Parathyroid adenoma (tissue), 2 donors: ENCODE data around the gene LY6G5C.

Source experiments
- H2AFZ ChIP-seq: fragments of 300-600 bp; sonication (generic); one replicate; pipeline ENCODE4 v1.7.0; 2017; ENCODE audit warnings: antibody characterized with exemption, mild to moderate bottlenecking
- H3K27ac ChIP-seq: fragments of 300-600 bp; sonication (generic); one replicate; pipeline ENCODE4 v1.7.0; 2017
- H3K27me3 ChIP-seq: fragments of 300-600 bp; sonication (generic); one replicate; pipeline ENCODE4 v1.7.0; 2017; ENCODE audit warnings: low read length; ENCODE audit not compliant: control insufficient read depth, insufficient read depth
- H3K36me3 ChIP-seq: fragments of 300-600 bp; sonication (generic); one replicate; pipeline ENCODE4 v1.7.0; 2017; ENCODE audit warnings: low read length; ENCODE audit not compliant: control insufficient read depth, insufficient read depth
- H3K4me1 ChIP-seq: fragments of 300-600 bp; sonication (generic); one replicate; pipeline ENCODE4 v1.7.0; 2017; ENCODE audit warnings: control low read depth
- H3K4me2 ChIP-seq: fragments of 300-600 bp; sonication (generic); one replicate; pipeline ENCODE4 v1.7.0; 2017; ENCODE audit warnings: low read length
- H3K4me3 ChIP-seq: fragments of 300-600 bp; sonication (generic); one replicate; pipeline ENCODE4 v1.7.0; 2017; ENCODE audit warnings: low read depth, low read length
- H3K79me2 ChIP-seq: fragments of 300-600 bp; sonication (generic); one replicate; pipeline ENCODE4 v1.7.0; 2017; ENCODE audit warnings: control low read depth
- H3K9ac ChIP-seq: fragments of 300-600 bp; sonication (generic); one replicate; pipeline ENCODE4 v1.7.0; 2017; ENCODE audit warnings: mild to moderate bottlenecking
- H3K9me3 ChIP-seq: fragments of 300-600 bp; sonication (generic); one replicate; pipeline ENCODE4 v1.7.0; 2017; ENCODE audit warnings: low read length; ENCODE audit not compliant: control insufficient read depth
- TF ChIP-seq, protein P1 (sequence below): fragments of 300-600 bp; sonication (generic); IDR thresholded peaks from one replicate; pipeline ENCODE4 v1.7.0; 2017; ENCODE audit warnings: antibody characterized with exemption, mild to moderate bottlenecking
- donor health status: primary hyperparathyroidism.

Gene LY6G5C

DNA sequence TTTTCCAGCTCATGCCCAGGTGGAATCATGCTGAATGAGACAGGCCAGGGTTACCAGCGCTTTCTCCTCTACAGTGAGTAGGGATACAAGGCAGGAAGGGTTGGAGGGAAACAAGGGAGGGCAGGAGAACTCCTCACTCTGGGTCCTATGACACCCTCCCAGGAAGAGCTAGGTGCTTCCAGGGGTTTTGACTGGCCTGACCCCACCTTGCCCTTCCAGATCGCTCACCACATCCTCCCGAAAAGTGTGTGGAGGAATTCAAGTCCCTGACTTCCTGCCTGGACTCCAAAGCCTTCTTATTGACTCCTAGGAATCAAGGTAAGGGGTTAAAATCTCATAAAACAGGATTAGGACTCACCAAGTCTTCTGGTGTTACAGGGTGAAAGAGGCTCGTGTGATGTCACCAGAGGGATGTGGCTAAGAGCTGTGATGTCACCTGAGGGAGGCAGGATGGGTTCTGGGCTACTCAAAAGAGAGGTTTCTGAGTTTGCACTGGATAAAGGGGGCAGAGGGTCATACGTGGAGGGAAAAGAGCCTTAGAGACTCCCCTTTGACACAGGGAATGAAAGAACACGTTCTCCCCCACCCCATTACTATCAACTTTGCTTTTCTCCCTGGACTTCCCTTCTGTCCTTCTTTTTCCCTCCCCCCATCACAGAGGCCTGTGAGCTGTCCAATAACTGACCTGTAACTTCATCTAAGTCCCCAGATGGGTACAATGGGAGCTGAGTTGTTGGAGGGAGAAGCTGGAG lies 23.3 kb downstream of the LY6G5C start:
- Histone ChIP-seq H3K27me3 (no peaks in the 10 kb centered on the region), H3K4me3 (no peak overlapping the region), H3K4me2 (no peak overlapping the region), H3K9me3 (no peaks in the 10 kb centered on the region), H3K27ac (no peak overlapping the region), H3K9ac (no peak overlapping the region), H2AFZ (no peak overlapping the region), H3K4me1 (peaks cover 12% of the 10 kb centered on the region), H3K36me3 (no peaks in the 10 kb centered on the region), H3K79me2 (peaks cover 29% of the 10 kb centered on the region)
- TF ChIP-seq, protein P1, sequence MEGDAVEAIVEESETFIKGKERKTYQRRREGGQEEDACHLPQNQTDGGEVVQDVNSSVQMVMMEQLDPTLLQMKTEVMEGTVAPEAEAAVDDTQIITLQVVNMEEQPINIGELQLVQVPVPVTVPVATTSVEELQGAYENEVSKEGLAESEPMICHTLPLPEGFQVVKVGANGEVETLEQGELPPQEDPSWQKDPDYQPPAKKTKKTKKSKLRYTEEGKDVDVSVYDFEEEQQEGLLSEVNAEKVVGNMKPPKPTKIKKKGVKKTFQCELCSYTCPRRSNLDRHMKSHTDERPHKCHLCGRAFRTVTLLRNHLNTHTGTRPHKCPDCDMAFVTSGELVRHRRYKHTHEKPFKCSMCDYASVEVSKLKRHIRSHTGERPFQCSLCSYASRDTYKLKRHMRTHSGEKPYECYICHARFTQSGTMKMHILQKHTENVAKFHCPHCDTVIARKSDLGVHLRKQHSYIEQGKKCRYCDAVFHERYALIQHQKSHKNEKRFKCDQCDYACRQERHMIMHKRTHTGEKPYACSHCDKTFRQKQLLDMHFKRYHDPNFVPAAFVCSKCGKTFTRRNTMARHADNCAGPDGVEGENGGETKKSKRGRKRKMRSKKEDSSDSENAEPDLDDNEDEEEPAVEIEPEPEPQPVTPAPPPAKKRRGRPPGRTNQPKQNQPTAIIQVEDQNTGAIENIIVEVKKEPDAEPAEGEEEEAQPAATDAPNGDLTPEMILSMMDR, result no peak

DNA sequence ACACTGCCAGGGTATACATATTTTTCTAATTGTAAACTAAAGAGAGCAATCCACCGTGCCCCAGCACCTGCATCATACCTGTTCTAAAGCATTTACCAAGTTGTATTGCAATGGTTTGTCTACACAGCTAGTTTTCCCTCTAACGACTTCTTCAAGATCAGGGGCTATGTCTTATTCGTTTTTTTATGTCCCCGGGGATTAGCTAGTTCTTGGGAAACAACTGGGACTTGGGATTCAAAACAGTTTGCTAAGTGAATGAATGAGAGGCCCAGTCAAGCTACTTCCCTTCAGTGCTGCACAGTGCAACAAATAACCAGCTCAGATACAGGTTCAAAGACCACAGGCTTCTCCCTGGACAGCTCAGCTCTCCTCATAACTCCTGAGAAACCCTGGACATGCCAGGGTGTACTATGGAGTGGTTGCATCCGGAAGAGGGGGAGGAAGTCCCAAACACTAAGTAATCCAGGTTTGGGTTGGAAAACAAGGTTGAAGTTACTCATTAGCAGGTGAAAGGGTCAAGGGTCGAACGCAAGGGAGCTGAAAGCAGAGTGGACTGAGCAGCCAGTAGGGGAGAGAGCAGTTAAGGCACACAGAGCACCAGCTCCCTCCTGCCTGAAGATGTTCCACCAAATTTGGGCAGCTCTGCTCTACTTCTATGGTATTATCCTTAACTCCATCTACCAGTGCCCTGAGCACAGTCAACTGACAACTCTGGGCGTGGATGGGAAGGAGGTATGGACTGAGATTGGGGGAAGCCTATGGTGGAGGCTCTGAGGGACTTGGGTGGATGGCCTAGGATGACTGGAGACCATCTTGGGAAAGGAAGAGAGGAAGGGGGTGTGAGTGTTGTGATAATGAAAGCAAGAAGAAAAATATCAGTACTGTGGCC lies 25.3 kb downstream of the LY6G5C start, which contains the start of gene APOM:
Gene APOM, plus strand, starts transcription at position 546 of the 889 bp plus-strand sequence. Its CDS starts 73 bp downstream, at position 619.
- Histone ChIP-seq H3K9ac (no peak within 1 kb of the TSS), H3K4me1 (peaks cover 16% of the 10 kb centered on the region), H3K9me3 (no peaks in the 10 kb centered on the region), H2AFZ (no peak within 1 kb of the TSS), H3K4me2 (no peak within 1 kb of the TSS), H3K36me3 (no peaks in the 10 kb centered on the region), H3K79me2 (peaks cover 37% of the 10 kb centered on the region), H3K4me3 (no peak within 1 kb of the TSS), H3K27me3 (no peaks in the 10 kb centered on the region), H3K27ac (no peak within 1 kb of the TSS)
- TF ChIP-seq, protein P1, result no peak

DNA sequence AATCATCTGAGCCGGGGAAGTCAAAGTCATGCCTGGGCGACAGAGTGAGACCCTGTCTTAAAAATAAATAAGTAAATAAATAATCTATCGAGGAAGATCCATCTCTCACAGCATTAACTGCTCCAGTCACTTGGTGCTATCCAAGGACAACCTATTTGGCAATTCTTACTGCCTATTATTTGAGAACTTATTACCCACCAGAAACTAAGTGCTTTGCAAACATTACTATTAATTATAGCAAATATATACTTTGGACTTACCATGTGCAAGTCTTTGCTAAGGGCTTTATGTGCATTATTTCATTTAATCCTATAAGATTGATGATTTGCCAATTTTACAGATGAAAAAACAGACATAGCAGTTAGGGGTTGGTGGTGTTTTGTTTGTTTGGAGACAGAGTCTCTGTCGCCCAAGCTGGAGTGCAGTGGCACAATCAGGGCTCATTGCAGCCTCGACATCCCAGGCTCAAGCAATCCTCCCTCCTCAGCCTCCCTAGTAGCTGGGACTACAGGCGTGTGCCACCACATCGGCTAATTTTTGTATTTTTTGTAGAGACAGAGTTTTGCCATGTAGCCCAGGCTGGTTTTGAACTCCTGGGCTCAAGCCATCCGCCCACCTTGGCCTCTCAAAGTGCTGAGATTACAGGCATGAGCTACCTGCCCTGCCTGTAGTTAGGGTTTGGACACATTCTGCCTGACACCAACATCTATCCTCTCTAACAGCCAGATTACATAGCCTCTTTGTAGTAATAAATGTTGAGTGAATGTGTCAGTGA lies 26.1 kb downstream of the LY6G5C start:
- peaks cover 31% of the 10 kb centered on the region for H3K79me2 ChIP-seq
- H3K4me3 ChIP-seq, result no peak overlapping the region
- H3K27me3 ChIP-seq, result no peaks in the 10 kb centered on the region
- no peak overlapping the region for H2AFZ ChIP-seq
- TF ChIP-seq, protein P1, result no peak
- H3K27ac ChIP-seq, result no peak overlapping the region
- no peaks in the 10 kb centered on the region for H3K36me3 ChIP-seq
- H3K9me3 ChIP-seq, result no peaks in the 10 kb centered on the region
- no peak overlapping the region for H3K4me2 ChIP-seq
- peaks cover 16% of the 10 kb centered on the region for H3K4me1 ChIP-seq
- no peak overlapping the region for H3K9ac ChIP-seq

DNA sequence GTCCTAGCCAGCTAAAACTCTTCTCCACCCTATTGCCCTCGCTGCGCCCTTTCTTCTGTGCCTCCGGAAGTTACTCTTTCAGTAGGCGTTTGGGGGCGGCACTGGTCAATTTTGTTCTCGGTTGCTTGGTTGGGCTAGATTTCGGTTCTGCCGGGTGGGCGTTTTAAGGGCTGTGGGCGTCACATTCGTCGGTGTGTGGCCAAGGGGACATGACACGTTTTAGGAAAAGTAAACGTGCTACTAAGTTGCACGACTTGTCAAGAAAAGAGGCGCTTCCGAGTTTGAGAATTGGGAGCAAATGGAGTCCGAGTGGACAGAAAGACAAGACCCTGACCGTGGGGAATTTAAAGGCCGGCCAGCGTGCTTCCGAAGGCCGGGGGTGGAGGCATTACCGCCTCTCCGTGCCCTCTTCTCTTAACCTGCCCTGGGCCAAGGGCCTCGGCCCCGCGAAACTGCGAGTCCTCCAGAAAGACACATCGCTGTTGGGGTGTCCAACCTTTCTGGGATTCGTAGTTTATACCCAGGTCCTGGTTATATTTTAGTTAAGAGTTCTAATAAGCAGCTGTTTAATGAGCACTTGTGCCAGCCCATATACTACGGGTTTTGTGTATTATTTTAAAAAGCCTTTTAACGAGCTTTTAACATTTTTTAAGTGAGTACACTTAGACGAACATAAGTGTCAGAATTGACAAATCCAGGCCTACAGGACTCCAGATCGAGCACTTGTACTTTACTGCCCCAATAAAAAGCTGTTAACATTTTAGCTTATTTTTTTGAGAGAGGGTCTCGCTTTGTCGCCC lies 27.7 kb downstream of the LY6G5C start:
- peaks cover 12% of the 10 kb centered on the region for H3K4me1 ChIP-seq
- TF ChIP-seq, protein P1, result no peak

More for the DNA sequence above, 27.7 kb downstream of the LY6G5C start:
- Histone ChIP-seq H3K27me3 (no peaks in the 10 kb centered on the region), H3K9me3 (no peaks in the 10 kb centered on the region), H3K9ac (peak overlapping the region; percentile 67), H3K79me2 (peaks cover 27% of the 10 kb centered on the region), H3K36me3 (no peaks in the 10 kb centered on the region), H3K4me2 (peak overlapping the region; percentile 88), H2AFZ (peak overlapping the region; percentile 88), H3K27ac (peak overlapping the region; percentile 99), H3K4me3 (peak overlapping the region; percentile 87)
